ENCODE results near the gene FDX2. TPM values are rescaled to one million over a fixed set of nuclear protein-coding genes. Genes with fewer than 3 reads are reported as not detected.

The FDX2 gene
- total and polyA plus RNA-seq, 2 experiments from 2014 or later = 28.7 to 35.0 TPM

DNA sequence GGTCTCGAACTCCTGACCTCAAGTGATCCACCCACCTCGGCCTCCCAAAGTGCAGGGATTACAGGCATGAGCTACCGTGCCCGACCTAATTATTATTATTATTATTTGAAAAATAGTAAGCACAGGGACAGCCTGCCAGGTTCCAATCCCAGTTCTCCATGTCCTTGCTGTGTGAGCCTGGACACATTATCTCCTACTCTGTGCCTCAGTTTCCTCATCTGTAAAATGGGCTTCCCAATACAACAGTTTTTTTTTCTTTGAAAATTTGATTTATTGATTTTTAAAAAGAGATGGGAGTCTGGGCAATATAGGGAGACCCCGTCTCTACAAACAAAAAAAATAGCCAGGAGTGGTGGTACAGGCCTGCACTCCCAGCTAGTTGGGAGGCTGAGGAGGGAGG, 9.5 kb downstream of the FDX2 start (continued):
- TF ChIP-seq, protein P1, sequence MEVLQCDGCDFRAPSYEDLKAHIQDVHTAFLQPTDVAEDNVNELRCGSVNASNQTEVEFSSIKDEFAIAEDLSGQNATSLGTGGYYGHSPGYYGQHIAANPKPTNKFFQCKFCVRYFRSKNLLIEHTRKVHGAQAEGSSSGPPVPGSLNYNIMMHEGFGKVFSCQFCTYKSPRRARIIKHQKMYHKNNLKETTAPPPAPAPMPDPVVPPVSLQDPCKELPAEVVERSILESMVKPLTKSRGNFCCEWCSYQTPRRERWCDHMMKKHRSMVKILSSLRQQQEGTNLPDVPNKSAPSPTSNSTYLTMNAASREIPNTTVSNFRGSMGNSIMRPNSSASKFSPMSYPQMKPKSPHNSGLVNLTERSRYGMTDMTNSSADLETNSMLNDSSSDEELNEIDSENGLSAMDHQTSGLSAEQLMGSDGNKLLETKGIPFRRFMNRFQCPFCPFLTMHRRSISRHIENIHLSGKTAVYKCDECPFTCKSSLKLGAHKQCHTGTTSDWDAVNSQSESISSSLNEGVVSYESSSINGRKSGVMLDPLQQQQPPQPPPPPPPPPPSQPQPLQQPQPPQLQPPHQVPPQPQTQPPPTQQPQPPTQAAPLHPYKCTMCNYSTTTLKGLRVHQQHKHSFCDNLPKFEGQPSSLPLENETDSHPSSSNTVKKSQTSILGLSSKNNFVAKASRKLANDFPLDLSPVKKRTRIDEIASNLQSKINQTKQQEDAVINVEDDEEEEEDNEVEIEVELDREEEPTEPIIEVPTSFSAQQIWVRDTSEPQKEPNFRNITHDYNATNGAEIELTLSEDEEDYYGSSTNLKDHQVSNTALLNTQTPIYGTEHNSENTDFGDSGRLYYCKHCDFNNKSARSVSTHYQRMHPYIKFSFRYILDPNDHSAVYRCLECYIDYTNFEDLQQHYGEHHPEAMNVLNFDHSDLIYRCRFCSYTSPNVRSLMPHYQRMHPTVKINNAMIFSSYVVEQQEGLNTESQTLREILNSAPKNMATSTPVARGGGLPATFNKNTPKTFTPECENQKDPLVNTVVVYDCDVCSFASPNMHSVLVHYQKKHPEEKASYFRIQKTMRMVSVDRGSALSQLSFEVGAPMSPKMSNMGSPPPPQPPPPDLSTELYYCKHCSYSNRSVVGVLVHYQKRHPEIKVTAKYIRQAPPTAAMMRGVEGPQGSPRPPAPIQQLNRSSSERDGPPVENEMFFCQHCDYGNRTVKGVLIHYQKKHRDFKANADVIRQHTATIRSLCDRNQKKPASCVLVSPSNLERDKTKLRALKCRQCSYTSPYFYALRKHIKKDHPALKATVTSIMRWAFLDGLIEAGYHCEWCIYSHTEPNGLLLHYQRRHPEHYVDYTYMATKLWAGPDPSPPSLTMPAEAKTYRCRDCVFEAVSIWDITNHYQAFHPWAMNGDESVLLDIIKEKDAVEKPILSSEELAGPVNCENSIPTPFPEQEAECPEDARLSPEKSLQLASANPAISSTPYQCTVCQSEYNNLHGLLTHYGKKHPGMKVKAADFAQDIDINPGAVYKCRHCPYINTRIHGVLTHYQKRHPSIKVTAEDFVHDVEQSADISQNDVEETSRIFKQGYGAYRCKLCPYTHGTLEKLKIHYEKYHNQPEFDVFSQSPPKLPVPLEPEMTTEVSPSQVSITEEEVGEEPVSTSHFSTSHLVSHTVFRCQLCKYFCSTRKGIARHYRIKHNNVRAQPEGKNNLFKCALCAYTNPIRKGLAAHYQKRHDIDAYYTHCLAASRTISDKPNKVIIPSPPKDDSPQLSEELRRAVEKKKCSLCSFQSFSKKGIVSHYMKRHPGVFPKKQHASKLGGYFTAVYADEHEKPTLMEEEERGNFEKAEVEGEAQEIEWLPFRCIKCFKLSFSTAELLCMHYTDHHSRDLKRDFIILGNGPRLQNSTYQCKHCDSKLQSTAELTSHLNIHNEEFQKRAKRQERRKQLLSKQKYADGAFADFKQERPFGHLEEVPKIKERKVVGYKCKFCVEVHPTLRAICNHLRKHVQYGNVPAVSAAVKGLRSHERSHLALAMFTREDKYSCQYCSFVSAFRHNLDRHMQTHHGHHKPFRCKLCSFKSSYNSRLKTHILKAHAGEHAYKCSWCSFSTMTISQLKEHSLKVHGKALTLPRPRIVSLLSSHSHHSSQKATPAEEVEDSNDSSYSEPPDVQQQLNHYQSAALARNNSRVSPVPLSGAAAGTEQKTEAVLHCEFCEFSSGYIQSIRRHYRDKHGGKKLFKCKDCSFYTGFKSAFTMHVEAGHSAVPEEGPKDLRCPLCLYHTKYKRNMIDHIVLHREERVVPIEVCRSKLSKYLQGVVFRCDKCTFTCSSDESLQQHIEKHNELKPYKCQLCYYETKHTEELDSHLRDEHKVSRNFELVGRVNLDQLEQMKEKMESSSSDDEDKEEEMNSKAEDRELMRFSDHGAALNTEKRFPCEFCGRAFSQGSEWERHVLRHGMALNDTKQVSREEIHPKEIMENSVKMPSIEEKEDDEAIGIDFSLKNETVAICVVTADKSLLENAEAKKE (CRISPR knock-in tag; IDR thresholded peaks at IDR 0.05) = no peak
- TF ChIP-seq EZH2 (IDR thresholded peaks at IDR 0.05; ENCODE audit: low read depth, unreplicated experiment) (no peak), POLR2AphosphoS5 (IDR thresholded peaks at IDR 0.05; ENCODE audit: low read depth) (no peak), NANOG (IDR thresholded peaks at IDR 0.05; ENCODE audit: borderline replicate concordance) (no peak), CREB1 (CRISPR knock-in tag; IDR thresholded peaks at IDR 0.05; ENCODE audit: low read depth) (no peak), JUNB (IDR thresholded peaks at IDR 0.05; ENCODE audit: unreplicated experiment) (no peak), ZNF331 (CRISPR knock-in tag; IDR thresholded peaks at IDR 0.05; ENCODE audit: low read depth) (no peak)
- TF ChIP-seq, protein P2, sequence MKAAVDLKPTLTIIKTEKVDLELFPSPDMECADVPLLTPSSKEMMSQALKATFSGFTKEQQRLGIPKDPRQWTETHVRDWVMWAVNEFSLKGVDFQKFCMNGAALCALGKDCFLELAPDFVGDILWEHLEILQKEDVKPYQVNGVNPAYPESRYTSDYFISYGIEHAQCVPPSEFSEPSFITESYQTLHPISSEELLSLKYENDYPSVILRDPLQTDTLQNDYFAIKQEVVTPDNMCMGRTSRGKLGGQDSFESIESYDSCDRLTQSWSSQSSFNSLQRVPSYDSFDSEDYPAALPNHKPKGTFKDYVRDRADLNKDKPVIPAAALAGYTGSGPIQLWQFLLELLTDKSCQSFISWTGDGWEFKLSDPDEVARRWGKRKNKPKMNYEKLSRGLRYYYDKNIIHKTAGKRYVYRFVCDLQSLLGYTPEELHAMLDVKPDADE (IDR thresholded peaks at IDR 0.05) = no peak
- TF ChIP-seq, protein P3, sequence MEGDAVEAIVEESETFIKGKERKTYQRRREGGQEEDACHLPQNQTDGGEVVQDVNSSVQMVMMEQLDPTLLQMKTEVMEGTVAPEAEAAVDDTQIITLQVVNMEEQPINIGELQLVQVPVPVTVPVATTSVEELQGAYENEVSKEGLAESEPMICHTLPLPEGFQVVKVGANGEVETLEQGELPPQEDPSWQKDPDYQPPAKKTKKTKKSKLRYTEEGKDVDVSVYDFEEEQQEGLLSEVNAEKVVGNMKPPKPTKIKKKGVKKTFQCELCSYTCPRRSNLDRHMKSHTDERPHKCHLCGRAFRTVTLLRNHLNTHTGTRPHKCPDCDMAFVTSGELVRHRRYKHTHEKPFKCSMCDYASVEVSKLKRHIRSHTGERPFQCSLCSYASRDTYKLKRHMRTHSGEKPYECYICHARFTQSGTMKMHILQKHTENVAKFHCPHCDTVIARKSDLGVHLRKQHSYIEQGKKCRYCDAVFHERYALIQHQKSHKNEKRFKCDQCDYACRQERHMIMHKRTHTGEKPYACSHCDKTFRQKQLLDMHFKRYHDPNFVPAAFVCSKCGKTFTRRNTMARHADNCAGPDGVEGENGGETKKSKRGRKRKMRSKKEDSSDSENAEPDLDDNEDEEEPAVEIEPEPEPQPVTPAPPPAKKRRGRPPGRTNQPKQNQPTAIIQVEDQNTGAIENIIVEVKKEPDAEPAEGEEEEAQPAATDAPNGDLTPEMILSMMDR (conservative IDR thresholded peaks at IDR 0.05; ENCODE audit: low read depth in 2 of 2) = no peak
